SK-N-SH (cell line): ENCODE results near the gene C10orf143.

ENCODE experiments used
- CTCF ChIP-seq: fragments of 200-600 bp; sonication (generic); IDR thresholded peaks from 2 replicates; pipeline ENCODE4 v1.6.1; 2017; ENCODE audit warnings: antibody characterized with exemption, mild to moderate bottlenecking, moderate library complexity
- GABPA ChIP-seq: IDR thresholded peaks from 2 replicates; pipeline ENCODE4 v1.4.0; 2012; ENCODE audit warnings: low read depth, mild to moderate bottlenecking
- JUND ChIP-seq: IDR thresholded peaks from 2 replicates; pipeline ENCODE4 v1.4.0; 2012
- RFX5 ChIP-seq: IDR thresholded peaks from 2 replicates; pipeline ENCODE4 v1.6.1; 2012; ENCODE audit warnings: mild to moderate bottlenecking, improper control_type of control experiment, low read length
- SIN3A ChIP-seq: IDR thresholded peaks from 2 replicates; pipeline ENCODE4 v1.6.1; 2012; ENCODE audit warnings: low read depth, mild to moderate bottlenecking, low read length, moderate library complexity, borderline replicate concordance

- no peak for TF ChIP-seq CTCF
- no peak for TF ChIP-seq JUND
- TF ChIP-seq SIN3A, result no peak
- no peak for TF ChIP-seq RFX5
- TF ChIP-seq GABPA, result no peak
Observed at GRCh38 chr10:130073912-130074311, 36.7 kb downstream of the C10orf143 start.
